Nephron (organoid): ENCODE results near the gene PAQR9.

Experiments
- H3K27ac Mint-ChIP-seq, 3 experiments: 2 replicates each; pipeline ENCODE4 v1.8.0; 2020; ENCODE audit warnings: mixed read lengths in 3 of 3, mild to moderate bottlenecking in 2 of 3, moderate library complexity in 1 of 3
- H3K27me3 Mint-ChIP-seq: 2 replicates; pipeline ENCODE4 v1.8.0; 2021; ENCODE audit warnings: low read depth, mild to moderate bottlenecking, moderate library complexity, mixed read lengths
- H3K36me3 Mint-ChIP-seq: 2 replicates; pipeline ENCODE4 v1.8.0; 2020; ENCODE audit warnings: low read depth, mixed read lengths
- H3K4me1 Mint-ChIP-seq: 2 replicates; pipeline ENCODE4 v1.8.0; 2020; ENCODE audit warnings: mixed read lengths
- H3K4me3 Mint-ChIP-seq, 3 experiments: 2 replicates each; pipeline ENCODE4 v1.8.0; 2020; ENCODE audit warnings: mild to moderate bottlenecking in 3 of 3, mixed read lengths in 3 of 3, moderate library complexity in 2 of 3
- H3K9me3 Mint-ChIP-seq: 2 replicates; pipeline ENCODE4 v1.8.0; 2020; ENCODE audit warnings: mixed read lengths
- TF ChIP-seq, protein P1 (sequence below), 3 experiments: fragments of 200-600 bp; sonication (generic); IDR thresholded peaks; one replicate each; pipeline ENCODE4 v1.5.0; 2021; ENCODE audit warnings: antibody characterized with exemption in 3 of 3; ENCODE audit not compliant: unreplicated experiment in 3 of 3

PAQR9 gene

DNA sequence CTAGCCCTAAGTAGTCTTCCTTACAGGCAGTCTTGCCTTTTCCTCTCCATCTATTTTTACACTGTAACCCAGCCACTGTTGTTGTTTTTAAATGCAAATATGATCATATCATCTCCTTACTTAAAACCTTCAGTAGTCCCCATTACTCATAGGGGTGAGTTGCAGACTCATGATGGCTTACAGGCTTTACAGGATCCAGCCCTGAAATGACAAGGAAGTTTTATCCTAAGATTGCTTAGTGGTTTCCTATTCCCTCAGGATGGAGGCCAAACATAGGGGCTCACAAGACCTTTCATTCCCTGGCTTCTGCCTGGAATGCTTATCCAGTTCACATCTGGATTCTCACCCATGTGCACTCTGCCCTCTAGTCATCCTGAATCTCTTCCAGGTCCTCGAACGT is 46.9 kb downstream of the PAQR9 start:
- H3K27ac Mint-ChIP-seq = no peak overlapping the region
- peaks cover 5% of the 10 kb centered on the region for H3K4me1 Mint-ChIP-seq
- H3K4me3 Mint-ChIP-seq = no peak overlapping the region
- H3K36me3 Mint-ChIP-seq = no peaks in the 10 kb centered on the region
- peaks cover 10% of the 10 kb centered on the region for H3K9me3 Mint-ChIP-seq
- TF ChIP-seq, protein P1, sequence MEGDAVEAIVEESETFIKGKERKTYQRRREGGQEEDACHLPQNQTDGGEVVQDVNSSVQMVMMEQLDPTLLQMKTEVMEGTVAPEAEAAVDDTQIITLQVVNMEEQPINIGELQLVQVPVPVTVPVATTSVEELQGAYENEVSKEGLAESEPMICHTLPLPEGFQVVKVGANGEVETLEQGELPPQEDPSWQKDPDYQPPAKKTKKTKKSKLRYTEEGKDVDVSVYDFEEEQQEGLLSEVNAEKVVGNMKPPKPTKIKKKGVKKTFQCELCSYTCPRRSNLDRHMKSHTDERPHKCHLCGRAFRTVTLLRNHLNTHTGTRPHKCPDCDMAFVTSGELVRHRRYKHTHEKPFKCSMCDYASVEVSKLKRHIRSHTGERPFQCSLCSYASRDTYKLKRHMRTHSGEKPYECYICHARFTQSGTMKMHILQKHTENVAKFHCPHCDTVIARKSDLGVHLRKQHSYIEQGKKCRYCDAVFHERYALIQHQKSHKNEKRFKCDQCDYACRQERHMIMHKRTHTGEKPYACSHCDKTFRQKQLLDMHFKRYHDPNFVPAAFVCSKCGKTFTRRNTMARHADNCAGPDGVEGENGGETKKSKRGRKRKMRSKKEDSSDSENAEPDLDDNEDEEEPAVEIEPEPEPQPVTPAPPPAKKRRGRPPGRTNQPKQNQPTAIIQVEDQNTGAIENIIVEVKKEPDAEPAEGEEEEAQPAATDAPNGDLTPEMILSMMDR (IDR thresholded peaks at IDR 0.05; ENCODE audit: unreplicated experiment in 3 of 3) = no peak
- no peaks in the 10 kb centered on the region for H3K27me3 Mint-ChIP-seq

DNA sequence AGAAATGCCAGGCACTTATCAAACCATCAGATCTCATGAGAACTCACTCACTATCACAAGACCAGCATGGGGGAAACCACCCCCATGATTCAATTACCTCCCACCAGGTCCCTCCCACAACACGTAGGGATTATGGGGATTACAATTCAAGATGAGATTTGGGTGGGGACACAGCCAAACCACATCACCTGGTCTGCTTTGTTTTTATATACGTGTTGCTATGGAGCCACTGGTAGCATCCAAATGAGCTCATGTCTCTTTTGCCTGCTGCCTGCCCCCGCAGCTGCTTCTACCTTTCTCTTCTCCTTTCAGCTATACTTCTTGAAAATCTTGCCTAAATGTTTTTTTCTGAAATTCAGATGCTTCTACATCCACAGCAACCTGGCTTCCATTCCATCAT is 47.8 kb downstream of the PAQR9 start:
- Mint-ChIP-seq H3K36me3 (no peaks in the 10 kb centered on the region), H3K27me3 (peaks cover 2% of the 10 kb centered on the region), H3K9me3 (peaks cover 10% of the 10 kb centered on the region), H3K4me1 (peaks cover 5% of the 10 kb centered on the region), H3K27ac (no peak overlapping the region), H3K4me3 (no peak overlapping the region)
- TF ChIP-seq, protein P1 (IDR thresholded peaks at IDR 0.05; ENCODE audit: unreplicated experiment in 3 of 3) = no peak

DNA sequence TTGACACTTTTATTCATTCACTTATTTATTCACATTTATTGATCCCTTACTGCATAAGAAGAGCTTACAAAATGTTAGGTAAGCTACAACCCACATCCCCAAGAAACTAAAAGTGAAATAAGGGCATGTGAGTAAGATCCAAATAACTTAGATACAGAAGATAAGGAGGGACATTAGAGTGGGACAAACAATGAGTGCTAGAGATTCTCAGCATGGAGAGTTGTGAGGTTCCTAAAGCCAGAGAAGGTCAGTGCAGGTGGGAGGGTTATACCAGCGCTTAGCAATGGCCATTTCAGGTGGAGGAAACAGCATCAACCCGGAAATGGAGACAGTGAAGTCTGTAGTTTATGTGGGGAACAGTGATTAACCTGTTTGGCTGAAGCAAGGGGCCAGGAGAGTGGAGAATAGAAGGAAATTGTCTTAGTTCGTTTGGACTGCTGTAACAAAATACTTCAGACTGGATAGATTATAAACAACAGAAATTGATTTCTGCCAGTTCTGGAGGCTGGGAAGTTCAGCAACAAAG is 49.1 kb downstream of the PAQR9 start:
- peaks cover 5% of the 10 kb centered on the region for H3K4me1 Mint-ChIP-seq
- no peak overlapping the region for H3K4me3 Mint-ChIP-seq
- TF ChIP-seq, protein P1 (IDR thresholded peaks at IDR 0.05; ENCODE audit: unreplicated experiment in 3 of 3) = no peak
- H3K27ac Mint-ChIP-seq = no peak overlapping the region
- H3K27me3 Mint-ChIP-seq = peaks cover 7% of the 10 kb centered on the region
- no peaks in the 10 kb centered on the region for H3K36me3 Mint-ChIP-seq
- H3K9me3 Mint-ChIP-seq = peaks cover 5% of the 10 kb centered on the region

DNA sequence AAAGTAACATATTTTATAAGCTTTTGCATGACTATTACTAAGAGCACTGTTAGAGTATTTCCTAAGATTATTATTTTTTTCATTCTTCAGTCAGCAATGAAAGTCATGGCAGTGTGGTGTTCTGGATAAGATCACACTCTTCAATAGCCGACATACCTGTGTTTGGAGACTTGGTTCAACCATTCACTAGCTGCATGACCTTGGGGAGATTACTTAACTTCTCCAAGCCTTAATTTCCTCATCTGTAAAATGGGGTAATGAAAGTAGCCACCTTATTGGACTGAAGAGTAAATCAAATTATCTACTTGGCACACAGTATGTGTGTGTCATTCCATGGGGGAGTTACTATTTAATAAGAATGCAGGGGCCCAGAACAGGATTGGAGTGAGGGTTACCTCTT is 50.0 kb downstream of the PAQR9 start:
- peaks cover 5% of the 10 kb centered on the region for H3K4me1 Mint-ChIP-seq
- TF ChIP-seq, protein P1 (IDR thresholded peaks at IDR 0.05; ENCODE audit: unreplicated experiment in 3 of 3) = no peak
- peaks cover 7% of the 10 kb centered on the region for H3K27me3 Mint-ChIP-seq
- H3K27ac Mint-ChIP-seq = no peak overlapping the region
- H3K9me3 Mint-ChIP-seq = no peaks in the 10 kb centered on the region
- no peak overlapping the region for H3K4me3 Mint-ChIP-seq
- no peaks in the 10 kb centered on the region for H3K36me3 Mint-ChIP-seq

DNA sequence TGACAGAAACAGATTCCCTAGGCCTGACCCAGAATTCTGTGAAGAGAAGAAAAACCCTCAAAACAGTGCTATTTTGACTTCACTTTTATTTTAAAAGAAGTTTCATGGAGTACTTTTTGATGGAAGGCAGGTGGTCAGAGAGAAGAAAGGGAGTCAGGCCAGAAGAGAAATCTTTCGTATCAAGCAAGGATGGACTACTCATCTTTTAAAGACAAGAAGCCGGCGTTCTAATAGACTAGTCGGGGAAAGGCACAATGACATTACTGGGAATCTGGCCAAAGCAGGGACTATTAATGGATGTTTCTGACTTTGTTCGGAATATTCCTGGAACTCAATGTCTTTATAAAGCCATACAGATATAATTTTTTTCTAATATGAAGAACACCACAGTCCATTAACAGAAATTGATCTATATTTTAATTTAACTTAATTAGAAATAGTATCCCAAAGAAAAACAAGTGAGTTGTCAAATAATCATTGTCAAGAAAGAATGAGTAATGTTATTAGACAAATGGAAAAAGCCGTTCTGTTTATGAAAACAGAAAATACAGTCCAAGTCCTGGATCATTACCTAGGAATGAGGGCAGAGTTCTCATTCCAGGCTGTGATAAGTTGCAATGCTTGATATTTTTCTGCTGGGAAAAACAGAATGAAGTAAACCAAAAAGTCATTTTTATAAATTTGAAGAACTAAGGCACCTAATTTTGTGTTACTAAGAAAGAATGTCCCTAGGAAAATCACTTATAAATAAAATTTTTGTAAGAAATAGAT is 50.9 kb downstream of the PAQR9 start:
- Mint-ChIP-seq H3K27me3 (peaks cover 7% of the 10 kb centered on the region), H3K9me3 (no peaks in the 10 kb centered on the region), H3K27ac (no peak overlapping the region), H3K36me3 (no peaks in the 10 kb centered on the region), H3K4me3 (no peak overlapping the region), H3K4me1 (peaks cover 5% of the 10 kb centered on the region)
- TF ChIP-seq, protein P1 (IDR thresholded peaks at IDR 0.05; ENCODE audit: unreplicated experiment in 3 of 3) = no peak
